ENCODE results near the gene SIN3B.

The SIN3B gene

DNA sequence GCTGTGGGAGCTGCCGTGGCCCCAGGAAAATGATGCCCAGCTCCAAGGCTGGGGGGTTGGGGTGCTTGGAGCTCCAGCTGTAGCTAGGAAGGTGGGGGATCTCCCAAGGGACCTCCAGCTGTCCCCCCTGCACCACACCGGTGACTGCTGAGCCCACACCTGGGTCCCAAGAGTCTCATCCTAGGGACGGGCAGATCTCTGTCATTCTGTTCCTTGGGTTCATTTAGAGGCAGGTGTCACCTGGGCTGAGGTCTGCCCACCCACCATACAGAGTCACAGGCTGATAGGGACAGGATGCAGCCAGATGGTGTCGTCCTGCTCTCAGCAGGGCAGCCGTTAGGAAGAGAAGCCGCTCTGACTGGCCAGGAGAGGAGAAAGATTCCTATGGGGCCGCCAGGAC is 64.9 kb downstream of the SIN3B start:
- no peaks in the 10 kb centered on the region for H3K9me3 ChIP-seq (ENCODE audit: control insufficient read depth, low read length)
- TF ChIP-seq, protein P1, sequence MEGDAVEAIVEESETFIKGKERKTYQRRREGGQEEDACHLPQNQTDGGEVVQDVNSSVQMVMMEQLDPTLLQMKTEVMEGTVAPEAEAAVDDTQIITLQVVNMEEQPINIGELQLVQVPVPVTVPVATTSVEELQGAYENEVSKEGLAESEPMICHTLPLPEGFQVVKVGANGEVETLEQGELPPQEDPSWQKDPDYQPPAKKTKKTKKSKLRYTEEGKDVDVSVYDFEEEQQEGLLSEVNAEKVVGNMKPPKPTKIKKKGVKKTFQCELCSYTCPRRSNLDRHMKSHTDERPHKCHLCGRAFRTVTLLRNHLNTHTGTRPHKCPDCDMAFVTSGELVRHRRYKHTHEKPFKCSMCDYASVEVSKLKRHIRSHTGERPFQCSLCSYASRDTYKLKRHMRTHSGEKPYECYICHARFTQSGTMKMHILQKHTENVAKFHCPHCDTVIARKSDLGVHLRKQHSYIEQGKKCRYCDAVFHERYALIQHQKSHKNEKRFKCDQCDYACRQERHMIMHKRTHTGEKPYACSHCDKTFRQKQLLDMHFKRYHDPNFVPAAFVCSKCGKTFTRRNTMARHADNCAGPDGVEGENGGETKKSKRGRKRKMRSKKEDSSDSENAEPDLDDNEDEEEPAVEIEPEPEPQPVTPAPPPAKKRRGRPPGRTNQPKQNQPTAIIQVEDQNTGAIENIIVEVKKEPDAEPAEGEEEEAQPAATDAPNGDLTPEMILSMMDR (IDR thresholded peaks at IDR 0.05), result no peak
- no peaks in the 10 kb centered on the region for H3K36me3 ChIP-seq (ENCODE audit: control insufficient read depth, insufficient read depth, low read length)
- no peaks in the 10 kb centered on the region for H3K79me2 ChIP-seq
- peaks cover 2% of the 10 kb centered on the region for H3K4me1 ChIP-seq
- H3K9ac ChIP-seq, result no peak overlapping the region
- H3K27me3 ChIP-seq (ENCODE audit: control insufficient read depth, insufficient read depth, low read length), result no peaks in the 10 kb centered on the region
- no peak overlapping the region for H2AFZ ChIP-seq
- no peak overlapping the region for H3K4me3 ChIP-seq (ENCODE audit: low read depth, low read length)
- H3K4me2 ChIP-seq (ENCODE audit: low read length), result no peak overlapping the region
- H3K27ac ChIP-seq, result peak overlapping the region; percentile 1

DNA sequence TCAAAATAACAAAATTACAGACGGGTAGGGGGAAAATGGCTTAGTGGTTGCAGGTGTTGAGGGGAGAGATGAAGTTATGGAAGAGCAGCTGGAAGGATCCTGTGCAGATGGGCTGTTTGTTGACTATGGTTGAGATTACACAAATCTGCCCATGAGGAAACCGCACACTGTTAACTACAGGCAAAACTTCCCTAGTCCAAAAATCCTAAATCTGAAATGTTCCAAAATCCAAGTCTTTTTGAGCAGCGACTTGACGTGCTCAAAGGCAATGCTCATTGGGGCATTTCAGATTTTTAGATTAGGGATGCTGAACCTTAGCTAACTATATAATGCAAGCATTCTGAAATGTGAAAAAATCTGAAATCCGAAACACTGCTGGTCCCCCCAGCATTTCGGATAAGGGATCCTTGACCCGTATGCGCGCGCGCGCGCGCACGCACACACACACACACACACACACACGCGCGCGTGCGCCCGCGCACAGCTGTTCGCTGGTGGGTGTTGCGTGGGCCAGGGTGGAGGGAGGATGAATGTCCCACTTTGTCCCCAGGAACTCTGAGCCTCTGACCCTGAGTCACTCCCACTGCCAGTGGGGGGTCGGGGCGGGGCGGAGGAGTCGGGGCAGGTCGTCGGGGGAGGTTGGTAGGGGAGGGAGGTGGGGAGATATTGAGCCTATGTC is 66.4 kb downstream of the SIN3B start:
- peak overlapping the region; percentile 51 for H3K27ac ChIP-seq
- peak overlapping the region; percentile 90 for H3K4me2 ChIP-seq (ENCODE audit: low read length)
- H3K9me3 ChIP-seq (ENCODE audit: control insufficient read depth, low read length), result no peaks in the 10 kb centered on the region
- no peaks in the 10 kb centered on the region for H3K36me3 ChIP-seq (ENCODE audit: control insufficient read depth, insufficient read depth, low read length)
- H3K4me3 ChIP-seq (ENCODE audit: low read depth, low read length), result peak overlapping the region; percentile 64
- no peaks in the 10 kb centered on the region for H3K27me3 ChIP-seq (ENCODE audit: control insufficient read depth, insufficient read depth, low read length)
- peak overlapping the region; percentile 66 for H2AFZ ChIP-seq
- no peak overlapping the region for H3K9ac ChIP-seq
- TF ChIP-seq, protein P1 (IDR thresholded peaks at IDR 0.05), result no peak
- no peaks in the 10 kb centered on the region for H3K79me2 ChIP-seq
- H3K4me1 ChIP-seq, result peaks cover 2% of the 10 kb centered on the region

DNA sequence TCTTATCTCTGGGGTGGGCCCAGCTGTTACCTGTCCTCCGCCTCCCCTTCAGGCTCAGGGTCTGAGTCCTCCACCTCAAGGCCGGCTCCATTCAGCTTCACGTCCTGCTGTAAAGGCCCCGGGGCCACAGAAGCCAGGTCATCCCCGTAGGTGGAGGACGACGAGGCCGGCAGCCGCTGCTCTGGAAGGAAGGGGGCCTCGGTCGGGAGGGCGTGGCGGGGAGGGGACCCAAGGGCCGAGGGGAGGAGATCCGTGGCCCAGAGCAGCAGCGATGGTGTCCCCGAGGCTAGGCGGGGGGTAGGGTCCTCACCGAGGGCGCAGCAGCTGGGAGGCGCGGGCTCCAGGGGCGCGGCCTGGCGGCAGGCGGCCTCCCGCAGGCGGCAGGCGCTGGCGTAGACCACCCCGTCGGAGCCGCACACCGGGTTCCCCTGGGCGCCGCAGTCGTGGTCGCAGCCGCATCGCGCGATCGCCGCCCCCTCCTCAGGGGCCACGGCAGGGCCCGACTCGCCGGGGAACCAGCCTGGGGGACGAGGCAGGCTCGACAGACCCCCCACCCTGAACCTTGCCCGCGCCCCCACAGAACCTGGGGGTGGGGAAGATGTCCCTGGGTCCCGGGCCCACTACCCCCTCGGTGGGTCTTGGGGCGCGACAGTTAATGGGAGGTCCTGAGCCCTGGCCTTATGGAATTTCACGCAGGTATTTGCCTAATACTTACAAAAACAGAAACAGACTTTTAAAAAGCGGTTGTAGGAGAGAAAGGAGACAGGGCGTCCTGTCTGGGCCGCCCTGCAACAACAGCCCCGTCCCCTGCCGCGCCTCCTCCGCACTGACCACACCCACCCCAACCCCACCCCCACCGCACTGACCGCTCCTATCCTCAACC is 67.2 kb downstream of the SIN3B start:
- Histone ChIP-seq H3K9me3 (ENCODE audit: control insufficient read depth, low read length) (no peaks in the 10 kb centered on the region), H3K27me3 (ENCODE audit: control insufficient read depth, insufficient read depth, low read length) (no peaks in the 10 kb centered on the region), H3K4me3 (ENCODE audit: low read depth, low read length) (peak overlapping the region; percentile 64), H3K79me2 (no peaks in the 10 kb centered on the region), H3K9ac (no peak overlapping the region), H3K4me2 (ENCODE audit: low read length) (peak overlapping the region; percentile 90), H3K27ac (peak overlapping the region; percentile 51), H2AFZ (peak overlapping the region; percentile 66), H3K4me1 (peaks cover 2% of the 10 kb centered on the region), H3K36me3 (ENCODE audit: control insufficient read depth, insufficient read depth, low read length) (no peaks in the 10 kb centered on the region)
- TF ChIP-seq, protein P1 (IDR thresholded peaks at IDR 0.05), result no peak

DNA sequence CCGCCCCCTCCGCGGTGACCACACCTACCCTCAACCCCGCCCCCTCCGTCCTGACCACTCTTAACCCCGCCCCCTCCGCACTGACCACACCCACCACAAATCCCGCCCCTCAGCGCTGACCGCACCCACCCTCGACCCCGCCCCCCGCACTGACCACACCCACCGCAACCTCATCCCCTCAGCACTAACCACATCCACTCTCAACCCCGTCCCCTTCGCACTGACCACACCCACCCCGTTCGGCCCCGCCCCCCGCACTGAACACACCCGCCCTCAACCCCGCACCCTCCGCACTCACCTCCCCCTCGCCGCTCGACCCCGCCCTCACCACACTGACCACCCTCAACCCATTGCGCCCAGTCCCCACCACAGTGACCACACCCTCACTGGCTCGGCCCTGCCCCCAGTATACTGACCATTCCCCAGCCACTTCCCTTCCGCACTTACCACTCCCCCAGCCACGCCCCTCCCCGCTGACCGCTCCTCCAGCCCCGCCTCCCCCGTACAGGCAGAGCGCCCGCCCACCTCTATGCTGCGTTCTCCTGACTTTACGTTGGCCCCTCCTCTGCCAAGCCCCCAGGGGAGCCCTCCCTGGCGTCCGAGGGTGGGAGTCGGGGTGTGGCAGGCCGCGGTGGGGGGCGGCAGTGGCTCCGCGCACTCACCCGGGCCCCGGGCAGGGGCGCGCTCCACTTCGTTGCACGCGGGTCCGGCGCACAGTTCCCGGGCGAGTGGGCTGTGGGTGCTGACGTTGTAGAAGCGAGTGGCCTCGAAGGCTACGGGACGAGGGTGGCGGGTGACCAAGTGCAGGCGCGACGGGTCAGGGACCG is 68.0 kb downstream of the SIN3B start:
- Histone ChIP-seq H3K9ac (no peak overlapping the region), H3K36me3 (ENCODE audit: control insufficient read depth, insufficient read depth, low read length) (no peaks in the 10 kb centered on the region), H3K9me3 (ENCODE audit: control insufficient read depth, low read length) (no peaks in the 10 kb centered on the region), H3K4me1 (peaks cover 2% of the 10 kb centered on the region), H2AFZ (peak overlapping the region; percentile 88), H3K4me2 (ENCODE audit: low read length) (peak overlapping the region; percentile 88), H3K27me3 (ENCODE audit: control insufficient read depth, insufficient read depth, low read length) (no peaks in the 10 kb centered on the region), H3K4me3 (ENCODE audit: low read depth, low read length) (peak overlapping the region; percentile 78), H3K79me2 (no peaks in the 10 kb centered on the region), H3K27ac (no peak overlapping the region)
- TF ChIP-seq, protein P1 (IDR thresholded peaks at IDR 0.05), result no peak

All from parathyroid adenoma (tissue), 2 donors.